C1 segment of cervical spinal cord (tissue), 14 donors: Measurements from ENCODE around the gene ANKRD13D.

ENCODE experiments used
- DNase-seq, 14 donors: peaks; one replicate each; lab custom pipeline; 2025; lab: John Stamatoyannopoulos, UW

Gene ANKRD13D

GRCh38 chr11:67302571-67303131 is 13.5 kb downstream of the ANKRD13D start:
- DNase-seq = peak in 4 of 14 donors; percentile 28 to 62 (median 50)

- peak in 12 of 14 donors; percentile 20 to 81 (median 52) for DNase-seq
Observed at GRCh38 chr11:67303132-67303834, 14.2 kb downstream of the ANKRD13D start, which contains the start of gene SSH3. SSH3 (plus strand) TSS chr11:67303530; CDS start chr11:67303626, 96 bp downstream.

GRCh38 chr11:67303835-67304411 is 14.8 kb downstream of the ANKRD13D start:
- DNase-seq = peak in 4 of 14 donors; percentile 34 to 38 (median 36)

- DNase-seq = no peak
Observed at GRCh38 chr11:67304511-67305113, 15.5 kb downstream of the ANKRD13D start.

- DNase-seq = no peak
Observed at GRCh38 chr11:67306769-67307544, 17.9 kb downstream of the ANKRD13D start.

- DNase-seq = no peak
Observed at GRCh38 chr11:67307545-67308001, 18.5 kb downstream of the ANKRD13D start.

- no peak for DNase-seq
Observed at GRCh38 chr11:67308031-67308866, 19.1 kb downstream of the ANKRD13D start.

- no peak for DNase-seq
Observed at GRCh38 chr11:67309166-67309565, 20.1 kb downstream of the ANKRD13D start.

GRCh38 chr11:67309661-67310061 is 20.6 kb downstream of the ANKRD13D start:
- DNase-seq = no peak

GRCh38 chr11:67310246-67311050 is 21.3 kb downstream of the ANKRD13D start:
- no peak for DNase-seq

GRCh38 chr11:67311051-67311555 is 22.0 kb downstream of the ANKRD13D start:
- no peak for DNase-seq

- no peak for DNase-seq
Observed at GRCh38 chr11:67311556-67312082, 22.5 kb downstream of the ANKRD13D start.

GRCh38 chr11:67312187-67313021 is 23.3 kb downstream of the ANKRD13D start:
- no peak for DNase-seq

- DNase-seq = no peak
Observed at GRCh38 chr11:67313125-67313890, 24.2 kb downstream of the ANKRD13D start.

GRCh38 chr11:67314218-67314617 is 25.1 kb downstream of the ANKRD13D start:
- DNase-seq = no peak

GRCh38 chr11:67315325-67315909 is 26.3 kb downstream of the ANKRD13D start:
- no peak for DNase-seq

- DNase-seq = no peak
Observed at GRCh38 chr11:67316882-67317204, 27.7 kb downstream of the ANKRD13D start.
